Kidney epithelial cell (primary cell): ENCODE measurements around the gene HS3ST5. TPM values are rescaled to one million over a fixed set of nuclear protein-coding genes. Genes with fewer than 3 reads are reported as not detected.

ENCODE experiments used
- DNase-seq: peaks from one replicate; pipeline ENCODE4 v3.0.0-alpha.2; 2010; ENCODE audit warnings: low read depth
- H3K27me3 ChIP-seq: 2 replicates; pipeline ENCODE4 v1.6.0; 2011; ENCODE audit warnings: low read length; ENCODE audit not compliant: control insufficient read depth, insufficient read depth
- H3K36me3 ChIP-seq: 2 replicates; pipeline ENCODE4 v1.5.1; 2011; ENCODE audit warnings: low read length; ENCODE audit not compliant: control insufficient read depth, insufficient read depth
- H3K4me3 ChIP-seq: 2 replicates; pipeline ENCODE4 v1.5.1; 2011; ENCODE audit warnings: low read depth, mild to moderate bottlenecking, control low read depth, low read length
- total RNA-seq: library from RNA; depleted of rRNA; stranded (reverse); fragments of >200 nt; gene quantifications from 2 replicates; pipeline ENCODE4 v1.2.3, GENCODE V29; 2015
- TF ChIP-seq, protein P1 (sequence below): IDR thresholded peaks from 2 replicates; pipeline ENCODE4 v1.5.1; 2011; ENCODE audit warnings: mild to moderate bottlenecking, moderate library complexity, low read length, control low read depth, inconsistent platforms; ENCODE audit not compliant: insufficient read depth, poor library complexity, severe bottlenecking

The HS3ST5 gene
- total RNA-seq, 1 donor from 2014 or later = 0.25 TPM

DNA sequence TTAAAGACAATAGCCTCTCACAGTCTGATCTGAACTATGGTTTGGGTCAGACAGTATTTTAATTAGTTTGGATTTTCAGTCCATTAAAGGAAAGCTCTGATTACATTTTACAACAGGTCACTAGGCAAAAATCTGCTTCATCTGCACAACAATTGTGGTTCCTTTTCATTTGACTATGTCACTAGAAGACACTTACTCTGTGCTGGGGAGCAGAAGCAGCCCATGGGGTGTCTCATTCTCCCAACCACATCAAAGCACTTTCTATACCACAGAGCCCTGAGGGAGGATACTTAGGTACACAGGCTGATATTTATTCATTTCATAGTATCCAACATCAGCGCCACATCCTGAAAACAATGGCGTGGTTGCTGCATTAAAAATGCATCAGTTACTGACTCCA, 335.3 kb downstream of the HS3ST5 start:
- H3K27me3 ChIP-seq = no peaks in the 10 kb centered on the region
- TF ChIP-seq, protein P1, sequence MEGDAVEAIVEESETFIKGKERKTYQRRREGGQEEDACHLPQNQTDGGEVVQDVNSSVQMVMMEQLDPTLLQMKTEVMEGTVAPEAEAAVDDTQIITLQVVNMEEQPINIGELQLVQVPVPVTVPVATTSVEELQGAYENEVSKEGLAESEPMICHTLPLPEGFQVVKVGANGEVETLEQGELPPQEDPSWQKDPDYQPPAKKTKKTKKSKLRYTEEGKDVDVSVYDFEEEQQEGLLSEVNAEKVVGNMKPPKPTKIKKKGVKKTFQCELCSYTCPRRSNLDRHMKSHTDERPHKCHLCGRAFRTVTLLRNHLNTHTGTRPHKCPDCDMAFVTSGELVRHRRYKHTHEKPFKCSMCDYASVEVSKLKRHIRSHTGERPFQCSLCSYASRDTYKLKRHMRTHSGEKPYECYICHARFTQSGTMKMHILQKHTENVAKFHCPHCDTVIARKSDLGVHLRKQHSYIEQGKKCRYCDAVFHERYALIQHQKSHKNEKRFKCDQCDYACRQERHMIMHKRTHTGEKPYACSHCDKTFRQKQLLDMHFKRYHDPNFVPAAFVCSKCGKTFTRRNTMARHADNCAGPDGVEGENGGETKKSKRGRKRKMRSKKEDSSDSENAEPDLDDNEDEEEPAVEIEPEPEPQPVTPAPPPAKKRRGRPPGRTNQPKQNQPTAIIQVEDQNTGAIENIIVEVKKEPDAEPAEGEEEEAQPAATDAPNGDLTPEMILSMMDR = no peak
- DNase-seq = no peak
- H3K36me3 ChIP-seq = no peaks in the 10 kb centered on the region
- no peak overlapping the region for H3K4me3 ChIP-seq
